Measurements from ENCODE around the gene RFPL4AL1. TPM values are rescaled to one million over a fixed set of nuclear protein-coding genes. Genes with fewer than 3 reads are reported as not detected.
"Not testable (repeated sequence)": the region's sequence is repeated elsewhere in the genome, so short reads cannot be mapped to it uniquely, and the experiment has no call there.

Gene RFPL4AL1
- total RNA-seq, 2 donors from 2014 or later: not detected

DNA sequence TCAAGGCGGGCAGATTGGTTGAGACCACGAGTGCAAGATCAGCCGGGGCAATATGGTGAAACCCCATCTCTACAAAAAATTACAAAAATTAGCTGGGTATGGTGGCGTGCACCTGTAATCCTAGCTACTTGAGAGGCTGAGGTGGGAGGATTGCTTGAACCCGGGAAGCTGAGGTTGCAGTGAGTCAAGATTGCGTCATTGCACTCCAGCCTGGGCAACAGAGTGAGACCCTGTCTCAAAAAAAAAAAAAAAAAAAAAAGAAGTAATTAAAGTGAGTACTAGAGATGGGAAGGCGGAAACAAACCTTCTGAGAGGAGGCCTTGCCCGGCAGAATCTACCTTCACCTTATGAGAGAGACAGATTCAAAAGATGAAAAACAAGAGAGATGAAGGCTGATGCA is 45.4 kb upstream of the RFPL4AL1 start:
- Mint-ChIP-seq H3K9me3 (peaks cover 93% of the 10 kb centered on the region), H3K27me3 (ENCODE audit: insufficient read depth) (no peaks in the 10 kb centered on the region), H3K4me3 (no peak overlapping the region), H3K36me3 (ENCODE audit: low read depth) (no peaks in the 10 kb centered on the region), H3K4me1 (no peaks in the 10 kb centered on the region), H3K27ac (no peak overlapping the region)
- 69 to 83% methylated on average over 8 of the region's 8 CpGs for WGBS, 2 experiments (ENCODE audit: insufficient coverage in 1 of 2, insufficient read length in 1 of 2)
- Histone ChIP-seq H3K9me3 (ENCODE audit: control insufficient read depth, low read length) (peaks cover 50% of the 10 kb centered on the region), H3K9ac (ENCODE audit: extremely low read depth, low read length, poor library complexity, severe bottlenecking) (no peak overlapping the region), H3K27me3 (ENCODE audit: control insufficient read depth, insufficient read depth, low read length, poor library complexity, severe bottlenecking) (no peaks in the 10 kb centered on the region), H3K4me3 (ENCODE audit: low read length) (no peak overlapping the region), H3K27ac (ENCODE audit: low read depth, low read length) (no peak overlapping the region), H3K36me3 (ENCODE audit: control insufficient read depth, insufficient read depth, low read length) (no peaks in the 10 kb centered on the region), H3K4me1 (ENCODE audit: control insufficient read depth, insufficient read depth, low read length) (no peaks in the 10 kb centered on the region)
- TF ChIP-seq, protein P1, sequence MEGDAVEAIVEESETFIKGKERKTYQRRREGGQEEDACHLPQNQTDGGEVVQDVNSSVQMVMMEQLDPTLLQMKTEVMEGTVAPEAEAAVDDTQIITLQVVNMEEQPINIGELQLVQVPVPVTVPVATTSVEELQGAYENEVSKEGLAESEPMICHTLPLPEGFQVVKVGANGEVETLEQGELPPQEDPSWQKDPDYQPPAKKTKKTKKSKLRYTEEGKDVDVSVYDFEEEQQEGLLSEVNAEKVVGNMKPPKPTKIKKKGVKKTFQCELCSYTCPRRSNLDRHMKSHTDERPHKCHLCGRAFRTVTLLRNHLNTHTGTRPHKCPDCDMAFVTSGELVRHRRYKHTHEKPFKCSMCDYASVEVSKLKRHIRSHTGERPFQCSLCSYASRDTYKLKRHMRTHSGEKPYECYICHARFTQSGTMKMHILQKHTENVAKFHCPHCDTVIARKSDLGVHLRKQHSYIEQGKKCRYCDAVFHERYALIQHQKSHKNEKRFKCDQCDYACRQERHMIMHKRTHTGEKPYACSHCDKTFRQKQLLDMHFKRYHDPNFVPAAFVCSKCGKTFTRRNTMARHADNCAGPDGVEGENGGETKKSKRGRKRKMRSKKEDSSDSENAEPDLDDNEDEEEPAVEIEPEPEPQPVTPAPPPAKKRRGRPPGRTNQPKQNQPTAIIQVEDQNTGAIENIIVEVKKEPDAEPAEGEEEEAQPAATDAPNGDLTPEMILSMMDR (conservative IDR thresholded peaks at IDR 0.05): no peak
- no peak for DNase-seq

DNA sequence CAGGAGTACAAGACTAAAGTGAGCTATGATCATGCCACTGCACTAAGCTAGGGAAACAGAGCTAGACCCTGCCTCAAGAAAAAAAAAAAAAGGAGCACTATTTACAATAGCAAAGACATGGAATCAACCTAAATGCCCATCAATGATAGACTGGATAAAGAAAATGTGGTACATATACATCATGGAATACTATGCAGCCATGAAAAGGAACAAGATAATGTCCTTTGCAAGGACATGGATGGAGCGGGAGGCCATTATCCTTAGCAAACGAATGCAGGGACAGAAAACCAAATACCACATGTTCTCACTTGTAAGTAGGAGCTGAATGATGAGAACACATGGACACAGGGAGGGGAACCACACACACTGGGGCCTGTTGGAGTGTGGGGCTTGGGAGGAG is 38.5 kb upstream of the RFPL4AL1 start:
- H3K4me1 ChIP-seq (ENCODE audit: control insufficient read depth, insufficient read depth, low read length); H3K36me3 Mint-ChIP-seq (ENCODE audit: low read depth); H3K27ac ChIP-seq (ENCODE audit: low read depth, low read length); H3K27me3 ChIP-seq (ENCODE audit: control insufficient read depth, insufficient read depth, low read length, poor library complexity, severe bottlenecking); H3K9ac ChIP-seq (ENCODE audit: extremely low read depth, low read length, poor library complexity, severe bottlenecking); H3K27me3 Mint-ChIP-seq (ENCODE audit: insufficient read depth); H3K4me3 Mint-ChIP-seq; H3K27ac Mint-ChIP-seq; H3K4me3 ChIP-seq (ENCODE audit: low read length); H3K4me1 Mint-ChIP-seq; DNase-seq; H3K36me3 ChIP-seq (ENCODE audit: control insufficient read depth, insufficient read depth, low read length): not testable (repeated sequence)
- peaks cover 28% of the 10 kb centered on the region for H3K9me3 ChIP-seq (ENCODE audit: control insufficient read depth, low read length)
- WGBS, 2 experiments (ENCODE audit: insufficient coverage in 1 of 2, insufficient read length in 1 of 2): 57 to 59% methylated on average over 2 of the region's 2 CpGs
- H3K9me3 Mint-ChIP-seq: peaks cover 88% of the 10 kb centered on the region

DNA sequence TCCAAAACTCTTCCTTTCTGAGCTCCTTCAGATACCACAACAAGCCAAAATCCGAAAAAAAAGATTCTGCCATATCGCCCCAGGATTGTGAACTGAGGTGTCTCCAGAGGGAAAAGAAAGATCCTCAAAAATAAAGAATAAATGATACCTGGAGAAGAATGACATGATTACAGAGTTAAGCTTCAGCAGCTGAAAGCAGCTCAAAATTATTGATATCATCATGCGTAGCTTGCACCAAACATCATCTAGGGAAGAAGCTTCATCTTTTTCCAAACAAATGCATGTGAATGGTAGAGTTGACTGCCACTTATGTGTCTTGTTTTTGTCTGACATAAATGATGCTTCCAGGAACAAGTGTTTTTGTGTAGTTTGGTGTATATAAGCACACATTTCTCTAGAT is 30.6 kb upstream of the RFPL4AL1 start, which contains the start of gene NLRP9:
Gene NLRP9 (minus strand): TSS at position 101 of the 400 bp plus-strand sequence. CDS start 28 bp downstream, at position 73.
- Mint-ChIP-seq H3K9me3 (peaks cover 81% of the 10 kb centered on the region), H3K27me3 (ENCODE audit: insufficient read depth) (no peaks in the 10 kb centered on the region), H3K4me1 (no peaks in the 10 kb centered on the region), H3K27ac (no peak within 1 kb of the TSS), H3K4me3 (no peak within 1 kb of the TSS), H3K36me3 (ENCODE audit: low read depth) (no peaks in the 10 kb centered on the region)
- H3K27ac ChIP-seq (ENCODE audit: low read depth, low read length): no peak within 1 kb of the TSS
- no peak within 1 kb of the TSS for H3K4me3 ChIP-seq (ENCODE audit: low read length)
- H3K9me3 ChIP-seq (ENCODE audit: control insufficient read depth, low read length): peaks cover 36% of the 10 kb centered on the region
- no peaks in the 10 kb centered on the region for H3K27me3 ChIP-seq (ENCODE audit: control insufficient read depth, insufficient read depth, low read length, poor library complexity, severe bottlenecking)
- no peaks in the 10 kb centered on the region for H3K36me3 ChIP-seq (ENCODE audit: control insufficient read depth, insufficient read depth, low read length)
- no peaks in the 10 kb centered on the region for H3K4me1 ChIP-seq (ENCODE audit: control insufficient read depth, insufficient read depth, low read length)
- DNase-seq: no peak
- WGBS, 2 experiments (ENCODE audit: insufficient coverage in 1 of 2, insufficient read length in 1 of 2): 63 to 75% methylated on average over 1 to 3 of the region's 3 CpGs
- TF ChIP-seq, protein P1 (conservative IDR thresholded peaks at IDR 0.05): no peak
- H3K9ac ChIP-seq (ENCODE audit: extremely low read depth, low read length, poor library complexity, severe bottlenecking): no peak within 1 kb of the TSS

DNA sequence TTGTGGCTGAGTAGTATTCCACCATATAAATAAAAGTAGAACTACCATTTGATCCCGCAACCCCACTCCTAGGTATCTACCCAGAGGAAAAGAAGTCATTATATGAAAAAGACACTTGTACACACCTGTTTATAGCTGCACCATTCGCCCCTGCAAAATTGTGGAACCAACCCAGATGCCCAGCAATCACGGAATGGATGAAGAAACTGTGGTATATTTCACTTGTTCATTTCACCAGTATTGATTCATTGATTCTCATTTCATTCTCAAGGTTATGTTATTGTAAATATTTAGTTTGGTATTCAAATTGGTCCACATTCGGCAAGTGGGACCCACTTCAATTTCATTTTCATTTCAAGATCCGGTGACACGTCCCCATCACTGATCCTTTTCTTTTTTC is 18.2 kb upstream of the RFPL4AL1 start:
- WGBS, 2 experiments (ENCODE audit: insufficient coverage in 1 of 2, insufficient read length in 1 of 2): 43 to 73% methylated on average over 2 to 6 of the region's 6 CpGs
- peaks cover 58% of the 10 kb centered on the region for H3K9me3 ChIP-seq (ENCODE audit: control insufficient read depth, low read length)

More for the DNA sequence above, 18.2 kb upstream of the RFPL4AL1 start:
- Mint-ChIP-seq H3K9me3 (peaks cover 78% of the 10 kb centered on the region), H3K4me3 (no peak overlapping the region), H3K27me3 (ENCODE audit: insufficient read depth) (no peaks in the 10 kb centered on the region), H3K36me3 (ENCODE audit: low read depth) (no peaks in the 10 kb centered on the region), H3K4me1 (no peaks in the 10 kb centered on the region), H3K27ac (no peak overlapping the region)
- H3K27ac ChIP-seq (ENCODE audit: low read depth, low read length): no peak overlapping the region
- no peaks in the 10 kb centered on the region for H3K36me3 ChIP-seq (ENCODE audit: control insufficient read depth, insufficient read depth, low read length)
- no peak overlapping the region for H3K4me3 ChIP-seq (ENCODE audit: low read length)
- H3K9ac ChIP-seq (ENCODE audit: extremely low read depth, low read length, poor library complexity, severe bottlenecking): no peak overlapping the region
- DNase-seq: no peak
- H3K27me3 ChIP-seq (ENCODE audit: control insufficient read depth, insufficient read depth, low read length, poor library complexity, severe bottlenecking): no peaks in the 10 kb centered on the region
- no peaks in the 10 kb centered on the region for H3K4me1 ChIP-seq (ENCODE audit: control insufficient read depth, insufficient read depth, low read length)
- TF ChIP-seq, protein P1 (conservative IDR thresholded peaks at IDR 0.05): no peak

Data from endodermal cell (in vitro differentiated cells).